22Rv1 (cell line): ENCODE data around the gene CPXM2.

Source experiments
- ZFX ChIP-seq: fragments of 450-650 bp; IDR thresholded peaks from 2 replicates; pipeline ENCODE4 v1.6.1; 2017; ENCODE audit warnings: antibody characterized with exemption, borderline replicate concordance
- TF ChIP-seq, protein P1 (sequence below): fragments of 450-650 bp; IDR thresholded peaks from 2 replicates; pipeline ENCODE4 v1.5.1; 2017; ENCODE audit warnings: mild to moderate bottlenecking

DNA sequence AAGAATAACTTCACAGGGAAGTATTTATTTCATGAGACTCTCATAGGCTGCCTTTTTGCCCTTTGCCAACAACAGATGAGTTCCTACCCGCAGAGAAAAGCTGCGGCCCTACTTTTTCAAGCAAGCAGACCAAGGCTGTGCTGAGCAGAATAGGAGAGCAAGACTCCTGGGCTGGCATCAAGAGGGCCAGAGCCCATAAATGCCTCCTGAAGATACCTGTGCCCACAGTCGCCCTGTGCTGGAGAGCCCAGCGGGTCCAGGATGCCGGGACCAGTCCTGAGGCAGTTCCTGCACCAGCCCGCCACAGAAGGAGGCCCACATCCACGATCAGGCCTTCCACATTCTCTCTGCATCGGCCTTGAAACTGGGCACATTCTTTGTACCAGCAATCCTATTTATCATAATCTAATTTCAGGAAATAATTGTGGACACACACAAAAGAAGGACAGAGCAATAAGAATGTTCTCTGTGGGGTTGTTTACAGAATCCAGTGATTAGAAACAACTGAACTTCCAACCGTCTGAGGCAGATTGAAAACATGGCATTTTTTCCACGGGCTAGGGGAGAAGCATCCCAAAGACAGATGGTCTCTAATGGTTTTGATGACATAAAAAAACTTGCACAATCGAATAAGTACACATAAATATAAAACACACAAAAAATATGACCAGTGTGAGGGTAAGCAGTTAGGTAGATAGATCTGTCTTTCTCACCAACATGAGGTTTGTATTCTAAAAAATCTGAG is 95.6 kb downstream of the CPXM2 start:
- TF ChIP-seq, protein P1, sequence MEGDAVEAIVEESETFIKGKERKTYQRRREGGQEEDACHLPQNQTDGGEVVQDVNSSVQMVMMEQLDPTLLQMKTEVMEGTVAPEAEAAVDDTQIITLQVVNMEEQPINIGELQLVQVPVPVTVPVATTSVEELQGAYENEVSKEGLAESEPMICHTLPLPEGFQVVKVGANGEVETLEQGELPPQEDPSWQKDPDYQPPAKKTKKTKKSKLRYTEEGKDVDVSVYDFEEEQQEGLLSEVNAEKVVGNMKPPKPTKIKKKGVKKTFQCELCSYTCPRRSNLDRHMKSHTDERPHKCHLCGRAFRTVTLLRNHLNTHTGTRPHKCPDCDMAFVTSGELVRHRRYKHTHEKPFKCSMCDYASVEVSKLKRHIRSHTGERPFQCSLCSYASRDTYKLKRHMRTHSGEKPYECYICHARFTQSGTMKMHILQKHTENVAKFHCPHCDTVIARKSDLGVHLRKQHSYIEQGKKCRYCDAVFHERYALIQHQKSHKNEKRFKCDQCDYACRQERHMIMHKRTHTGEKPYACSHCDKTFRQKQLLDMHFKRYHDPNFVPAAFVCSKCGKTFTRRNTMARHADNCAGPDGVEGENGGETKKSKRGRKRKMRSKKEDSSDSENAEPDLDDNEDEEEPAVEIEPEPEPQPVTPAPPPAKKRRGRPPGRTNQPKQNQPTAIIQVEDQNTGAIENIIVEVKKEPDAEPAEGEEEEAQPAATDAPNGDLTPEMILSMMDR = no peak
- no peak for TF ChIP-seq ZFX
